Astrocyte of the spinal cord (primary cell): ENCODE results near the gene PLD4.

Source experiments
- DNase-seq: peaks from one replicate; pipeline ENCODE4 v3.0.0; 2011; ENCODE audit warnings: low read depth, low spot score
- H3K4me3 ChIP-seq: 2 replicates; pipeline ENCODE4 v1.5.1; 2011; ENCODE audit warnings: low read depth, mild to moderate bottlenecking, low read length, moderate library complexity
- CTCF ChIP-seq: IDR thresholded peaks from 2 replicates; pipeline ENCODE4 v1.5.1; 2012; ENCODE audit warnings: low read depth, mild to moderate bottlenecking, low read length, inconsistent platforms
- in situ Hi-C: cut with HindIII; loops from 2 replicates; pipeline ENCODE4 v1.10.0; 2017; ENCODE audit warnings: low sequenced_read_pairs

Gene PLD4

GRCh38 chr14:104956290-104956890 is 31.7 kb downstream of the PLD4 start:
- no peak overlapping the region for H3K4me3 ChIP-seq
- in situ Hi-C loops = no loop called here
- TF ChIP-seq CTCF = no peak
- no peak for DNase-seq

DNA sequence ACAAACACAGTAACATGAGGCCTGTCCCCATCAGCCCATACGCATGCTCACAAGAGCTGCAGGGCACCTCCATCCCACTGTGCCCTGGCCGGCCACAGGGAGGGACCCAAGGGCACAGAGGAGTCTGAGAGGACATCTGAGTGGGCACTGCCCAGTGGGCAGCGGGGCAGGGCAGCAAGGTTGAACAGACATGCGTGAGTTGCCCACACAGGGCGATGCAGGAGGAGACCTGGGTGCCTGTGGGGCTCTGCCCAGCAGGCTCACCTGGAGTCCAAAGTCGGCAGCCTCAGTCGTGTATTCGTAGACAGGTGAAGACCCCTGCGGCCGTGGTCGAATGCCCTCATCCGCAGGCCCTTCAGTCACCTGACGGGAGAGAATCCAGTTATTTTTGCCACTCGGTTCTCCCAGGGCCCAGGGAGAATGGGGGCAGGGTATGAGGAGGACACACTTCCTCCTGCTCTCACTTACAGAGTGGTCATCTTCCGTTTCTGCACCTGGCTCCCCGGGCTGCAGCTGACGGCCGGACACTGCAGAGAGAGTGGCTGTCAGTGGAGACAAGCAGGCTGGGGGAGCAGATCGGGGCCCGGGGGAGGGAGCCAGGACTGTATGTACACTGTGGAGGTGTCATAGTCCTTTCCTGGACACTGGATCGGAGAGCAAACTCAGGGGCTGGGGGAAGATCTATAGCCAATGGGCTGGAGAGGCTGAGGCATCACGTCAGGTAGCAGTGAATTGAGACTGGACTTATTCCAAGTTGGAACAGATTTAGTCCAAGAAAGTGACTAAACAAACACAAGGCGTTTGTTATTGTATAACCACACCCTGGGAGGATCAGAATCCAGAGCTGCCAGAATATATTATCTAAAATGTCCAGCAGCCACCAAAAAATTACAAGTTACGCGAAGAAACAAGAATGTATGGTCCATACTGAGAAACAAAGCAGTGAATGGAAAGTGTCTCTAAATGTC is 32.8 kb downstream of the PLD4 start:
- no peak for DNase-seq
- no peak for TF ChIP-seq CTCF
- in situ Hi-C loops = no loop called here
- H3K4me3 ChIP-seq = no peak overlapping the region

DNA sequence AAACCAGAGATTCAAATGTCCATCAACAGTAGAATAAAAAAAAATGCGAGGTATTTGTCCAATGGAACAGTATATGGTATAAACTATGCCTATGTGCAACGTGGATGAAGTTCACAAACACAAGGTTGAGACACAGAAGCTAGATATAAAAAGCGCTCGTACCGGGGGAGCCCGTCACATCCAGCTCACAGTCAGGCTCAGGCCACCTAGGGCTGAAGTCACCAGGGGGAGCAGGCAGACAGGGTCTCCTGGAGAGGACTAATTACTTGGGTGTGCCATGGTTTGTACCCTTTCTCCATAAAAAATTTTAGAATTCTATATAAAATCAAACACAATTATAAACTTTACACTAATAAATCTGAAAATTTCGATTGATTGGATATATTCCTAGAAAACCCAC is 39.9 kb downstream of the PLD4 start:
- in situ Hi-C loops = no loop called here
- TF ChIP-seq CTCF = no peak
- DNase-seq = no peak
- no peak overlapping the region for H3K4me3 ChIP-seq

DNA sequence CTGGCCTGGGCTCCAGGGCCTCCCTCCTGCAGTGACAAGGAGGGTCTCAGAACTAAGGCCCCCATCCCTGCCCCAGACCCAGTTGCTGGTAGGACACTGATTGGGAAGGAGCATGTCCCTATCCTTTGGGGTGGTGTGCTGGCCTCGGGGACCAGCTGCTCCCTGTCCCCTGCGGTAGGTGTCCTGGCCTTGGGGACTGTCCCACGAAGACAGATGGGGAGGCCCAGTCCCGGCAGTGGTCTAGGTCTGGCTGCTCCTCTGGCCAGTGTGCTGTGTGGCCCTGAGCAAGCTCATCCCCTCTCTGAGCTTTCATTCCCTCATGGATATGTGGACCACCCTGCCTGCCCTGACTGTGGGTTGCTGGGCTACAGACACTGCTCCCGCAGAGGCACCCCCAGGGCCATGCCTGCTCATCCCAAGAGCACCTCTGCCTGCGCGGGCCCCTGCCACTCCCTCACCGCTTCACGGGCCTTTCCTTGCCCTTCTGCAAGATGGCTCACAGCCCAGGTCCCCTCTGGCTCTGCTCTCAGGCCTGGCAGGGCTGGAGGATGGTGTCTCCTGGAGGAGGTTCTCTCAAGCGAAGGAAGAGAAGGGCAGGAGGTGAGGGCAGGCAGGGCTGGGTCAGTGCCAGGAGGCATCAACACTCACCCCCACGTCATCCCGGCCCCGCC is 41.0 kb downstream of the PLD4 start:
- no peak for TF ChIP-seq CTCF
- H3K4me3 ChIP-seq = no peak overlapping the region
- no peak for DNase-seq
- in situ Hi-C loops = no loop called here

DNA sequence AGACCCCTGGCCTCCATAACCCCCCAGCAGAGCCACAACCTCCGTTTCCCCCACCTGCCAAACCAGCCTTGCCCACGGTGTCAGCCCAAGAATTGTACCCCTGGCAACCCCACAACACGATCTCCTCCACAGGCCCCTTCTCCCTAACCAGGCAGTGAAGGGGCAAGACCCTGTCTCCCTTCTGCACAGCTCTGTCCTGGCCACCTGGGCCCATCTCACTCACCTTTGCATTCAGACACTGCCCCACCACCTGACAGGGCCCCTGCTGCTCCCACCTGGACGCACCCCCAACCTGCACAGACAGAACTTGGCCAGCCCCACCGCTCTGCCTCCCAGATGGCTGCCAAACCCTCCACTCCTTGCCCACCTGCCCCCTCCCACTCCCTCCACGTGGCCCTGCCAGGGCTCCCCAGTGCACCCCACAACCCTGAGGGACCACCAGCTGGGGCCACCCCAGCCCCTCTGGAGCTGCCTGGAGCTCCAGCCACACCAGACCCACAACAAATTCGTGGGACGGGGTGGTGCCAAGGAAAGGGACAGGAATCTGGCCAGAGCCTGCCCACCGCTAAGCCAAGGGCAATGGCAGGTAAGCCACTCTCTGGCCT is 41.7 kb downstream of the PLD4 start:
- in situ Hi-C loops = no loop called here
- no peak overlapping the region for H3K4me3 ChIP-seq

More for the DNA sequence above, 41.7 kb downstream of the PLD4 start:
- TF ChIP-seq CTCF = no peak
- DNase-seq = no peak
